HEK293 (cell line): ENCODE results near the gene TTLL11.

Source experiments
- CTCF ChIA-PET: fragments of 350-600 bp; formaldehyde crosslinking; extraction: SDS; loops from one replicate; lab custom pipeline; 2021; ENCODE audit warnings: antibody characterized with exemption; lab: Yijun Ruan, JAX
- POLR2A ChIA-PET: fragments of 300-600 bp; formaldehyde crosslinking; extraction: SDS; loops from one replicate; lab custom pipeline; 2020; ENCODE audit warnings: antibody characterized with exemption, inconsistent platforms; lab: Yijun Ruan, JAX
- H3K27ac ChIP-seq: fragments of 200-500 bp; sonication (Bioruptor generic); 2 replicates; pipeline ENCODE4 v1.5.1; 2014; ENCODE audit warnings: low read depth, low read length, control low read depth, inconsistent platforms; ENCODE audit errors: extremely low read depth
- H3K36me3 ChIP-seq, 2 experiments: fragments of 200-500 bp in 1 of 2; sonication (Bioruptor generic) in 1 of 2; 1 replicate in 1 of 2; 2 replicates in 1 of 2; pipeline ENCODE4 v1.5.1; 2014 to 2017; ENCODE audit warnings: inconsistent platforms in 2 of 2, low read length in 2 of 2; ENCODE audit not compliant: control insufficient read depth in 2 of 2, insufficient read depth in 1 of 2
- H3K4me1 ChIP-seq: fragments of 200-500 bp; sonication (Bioruptor generic); 2 replicates; pipeline ENCODE4 v1.5.1; 2014; ENCODE audit warnings: mild to moderate bottlenecking, low read length, inconsistent platforms; ENCODE audit not compliant: control insufficient read depth, insufficient read depth
- H3K4me3 ChIP-seq: 2 replicates; pipeline ENCODE4 v1.5.1; 2011; ENCODE audit warnings: low read depth, mild to moderate bottlenecking, control low read depth, low read length, moderate library complexity
- H3K9me3 ChIP-seq: fragments of 200-500 bp; sonication (Bioruptor generic); 2 replicates; pipeline ENCODE4 v1.5.1; 2014; ENCODE audit warnings: low read depth, low read length, inconsistent platforms; ENCODE audit not compliant: control insufficient read depth, insufficient read depth
- GLIS2 ChIP-seq: fragments of 450-650 bp; formaldehyde crosslinking; IDR thresholded peaks from 2 replicates; pipeline ENCODE4 v1.5.1; 2016; ENCODE audit warnings: missing biosample characterization, missing genetic modification characterization
- OSR2 ChIP-seq: fragments of 450-650 bp; formaldehyde crosslinking; IDR thresholded peaks from 2 replicates; pipeline ENCODE4 v1.5.1; 2016; ENCODE audit warnings: missing biosample characterization, missing genetic modification characterization
- TRIM28 ChIP-seq: IDR thresholded peaks from 2 replicates; pipeline ENCODE4 v1.6.1; 2011; ENCODE audit warnings: low read length, control low read depth, borderline replicate concordance
- WT1 ChIP-seq: fragments of 450-650 bp; formaldehyde crosslinking; IDR thresholded peaks from 2 replicates; pipeline ENCODE4 v1.5.1; 2016; ENCODE audit warnings: missing biosample characterization, missing genetic modification characterization
- ZBTB48 ChIP-seq: fragments of 450-650 bp; formaldehyde crosslinking; IDR thresholded peaks from 2 replicates; pipeline ENCODE4 v1.5.1; 2016; ENCODE audit warnings: missing biosample characterization, missing genetic modification characterization
- ZFP37 ChIP-seq: fragments of 450-650 bp; formaldehyde crosslinking; IDR thresholded peaks from 2 replicates; pipeline ENCODE4 v1.5.1; 2016; ENCODE audit warnings: missing biosample characterization, missing genetic modification characterization
- ZNF157 ChIP-seq: fragments of 450-650 bp; formaldehyde crosslinking; IDR thresholded peaks from 2 replicates; pipeline ENCODE4 v1.5.1; 2016; ENCODE audit warnings: missing biosample characterization, missing genetic modification characterization
- ZNF174 ChIP-seq: fragments of 450-650 bp; formaldehyde crosslinking; IDR thresholded peaks from 2 replicates; pipeline ENCODE4 v1.5.0; 2017; ENCODE audit warnings: missing biosample characterization, mild to moderate bottlenecking, missing genetic modification characterization
- ZNF324 ChIP-seq: fragments of 450-650 bp; formaldehyde crosslinking; IDR thresholded peaks from 2 replicates; pipeline ENCODE4 v1.5.1; 2016; ENCODE audit warnings: missing biosample characterization, missing genetic modification characterization
- ZNF48 ChIP-seq: fragments of 450-650 bp; formaldehyde crosslinking; IDR thresholded peaks from 2 replicates; pipeline ENCODE4 v1.5.1; 2016; ENCODE audit warnings: missing biosample characterization, missing genetic modification characterization
- ZNF624 ChIP-seq: fragments of 450-650 bp; formaldehyde crosslinking; IDR thresholded peaks from 2 replicates; pipeline ENCODE4 v1.5.1; 2017; ENCODE audit warnings: missing biosample characterization, missing genetic modification characterization
- ZNF677 ChIP-seq: fragments of 450-650 bp; IDR thresholded peaks from 2 replicates; pipeline ENCODE4 v1.5.0; 2018; ENCODE audit warnings: missing biosample characterization, mild to moderate bottlenecking, missing genetic modification characterization, moderate library complexity
- ZNF701 ChIP-seq: fragments of 450-650 bp; formaldehyde crosslinking; IDR thresholded peaks from 2 replicates; pipeline ENCODE4 v1.5.1; 2016; ENCODE audit warnings: missing biosample characterization, missing genetic modification characterization
- ZNF777 ChIP-seq: fragments of 450-650 bp; formaldehyde crosslinking; IDR thresholded peaks from 2 replicates; pipeline ENCODE4 v1.5.1; 2017; ENCODE audit warnings: missing biosample characterization, missing genetic modification characterization, borderline replicate concordance
- TF ChIP-seq, protein P1 (sequence below): fragments of 450-650 bp; formaldehyde crosslinking; IDR thresholded peaks from 2 replicates; pipeline ENCODE4 v1.5.1; 2017; ENCODE audit warnings: missing biosample characterization, missing genetic modification characterization
- TF ChIP-seq, protein P2 (sequence below): fragments of 450-650 bp; formaldehyde crosslinking; conservative IDR thresholded peaks from 2 replicates; pipeline ENCODE4 v1.5.1; 2016; ENCODE audit warnings: low read depth, missing biosample characterization, missing genetic modification characterization
- TF ChIP-seq, protein P3 (sequence below): fragments of 450-650 bp; formaldehyde crosslinking; IDR thresholded peaks from 2 replicates; pipeline ENCODE4 v1.5.1; 2016; ENCODE audit warnings: missing biosample characterization, missing genetic modification characterization
- TF ChIP-seq, protein P4 (sequence below): fragments of 450-650 bp; formaldehyde crosslinking; IDR thresholded peaks from 2 replicates; pipeline ENCODE4 v1.5.1; 2017; ENCODE audit warnings: missing biosample characterization, missing genetic modification characterization
- TF ChIP-seq, protein P5 (sequence below): fragments of 450-650 bp; formaldehyde crosslinking; IDR thresholded peaks from 2 replicates; pipeline ENCODE4 v1.5.1; 2016; ENCODE audit warnings: missing biosample characterization, missing genetic modification characterization

The TTLL11 gene

DNA sequence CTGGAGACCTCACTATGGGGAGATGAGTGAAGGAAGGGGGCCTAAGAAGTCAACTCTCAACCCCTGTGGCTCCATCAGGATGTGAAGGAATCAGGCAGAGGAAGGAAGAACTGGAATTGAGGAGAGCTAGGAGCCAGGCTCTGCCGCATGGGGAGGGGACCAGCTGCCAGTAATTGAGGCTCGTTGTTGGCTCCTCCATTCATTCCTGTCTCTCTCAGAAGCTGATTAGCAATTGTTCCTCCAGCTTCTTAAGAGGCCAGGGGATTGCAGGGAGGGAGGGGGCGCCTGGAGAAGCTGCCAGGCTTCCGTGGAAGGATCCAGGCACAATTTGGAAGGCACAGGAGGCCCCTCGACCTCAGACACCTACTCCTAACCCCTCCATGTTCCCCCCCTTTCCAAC lies 20.5 kb upstream of the TTLL11 start:
- no peak overlapping the region for H3K4me3 ChIP-seq
- ChIA-PET CTCF (interaction anchor here (0.9 to 6.5 kb wide), 3 partner anchors 9 to 236 kb away, joined by 3 to 59 read pairs (median 8); no protein-coding TSS in a partner anchor), POLR2A (no interaction called here)
- no peaks in the 10 kb centered on the region for H3K36me3 ChIP-seq
- no peak overlapping the region for H3K27ac ChIP-seq
- H3K9me3 ChIP-seq, result no peaks in the 10 kb centered on the region
- H3K4me1 ChIP-seq, result no peaks in the 10 kb centered on the region
- TF ChIP-seq GLIS2 (tag by site-specific recombination) (no peak), ZBTB48 (tag by site-specific recombination) (no peak)

DNA sequence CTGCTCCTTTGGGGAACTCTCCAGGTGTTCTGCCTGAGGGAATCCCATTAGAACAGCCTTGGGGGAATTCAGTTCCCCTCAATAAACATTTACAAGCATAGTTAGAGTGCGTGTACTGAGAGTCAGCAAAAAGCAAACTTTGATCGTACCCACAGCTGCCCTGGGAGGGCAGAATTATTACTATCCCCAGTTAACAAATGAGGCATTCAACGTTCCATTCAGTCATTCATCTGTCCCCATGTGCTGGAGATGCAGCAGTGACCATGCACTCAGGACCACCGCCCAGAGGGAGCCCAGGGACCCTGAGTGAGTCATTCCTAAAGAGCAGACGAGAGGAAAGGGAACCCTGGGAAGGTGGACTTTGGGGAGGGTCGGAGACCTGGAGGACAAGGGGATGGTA lies 19.1 kb upstream of the TTLL11 start:
- ChIA-PET CTCF (interaction anchor here (0.6 to 6.5 kb wide), 3 partner anchors 11 to 562 kb away, joined by 4 to 59 read pairs (median 4); no protein-coding TSS in a partner anchor), POLR2A (no interaction called here)
- H3K4me1 ChIP-seq, result no peaks in the 10 kb centered on the region
- no peaks in the 10 kb centered on the region for H3K9me3 ChIP-seq
- no peak for TF ChIP-seq ZNF174
- TF ChIP-seq ZNF777 (tag by site-specific recombination), result no peak
- no peak for TF ChIP-seq TRIM28
- no peak for TF ChIP-seq ZFP37 (tag by site-specific recombination)
- TF ChIP-seq, protein P1, sequence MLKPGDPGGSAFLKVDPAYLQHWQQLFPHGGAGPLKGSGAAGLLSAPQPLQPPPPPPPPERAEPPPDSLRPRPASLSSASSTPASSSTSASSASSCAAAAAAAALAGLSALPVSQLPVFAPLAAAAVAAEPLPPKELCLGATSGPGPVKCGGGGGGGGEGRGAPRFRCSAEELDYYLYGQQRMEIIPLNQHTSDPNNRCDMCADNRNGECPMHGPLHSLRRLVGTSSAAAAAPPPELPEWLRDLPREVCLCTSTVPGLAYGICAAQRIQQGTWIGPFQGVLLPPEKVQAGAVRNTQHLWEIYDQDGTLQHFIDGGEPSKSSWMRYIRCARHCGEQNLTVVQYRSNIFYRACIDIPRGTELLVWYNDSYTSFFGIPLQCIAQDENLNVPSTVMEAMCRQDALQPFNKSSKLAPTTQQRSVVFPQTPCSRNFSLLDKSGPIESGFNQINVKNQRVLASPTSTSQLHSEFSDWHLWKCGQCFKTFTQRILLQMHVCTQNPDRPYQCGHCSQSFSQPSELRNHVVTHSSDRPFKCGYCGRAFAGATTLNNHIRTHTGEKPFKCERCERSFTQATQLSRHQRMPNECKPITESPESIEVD (tag by site-specific recombination), result no peak
- TF ChIP-seq, protein P2, sequence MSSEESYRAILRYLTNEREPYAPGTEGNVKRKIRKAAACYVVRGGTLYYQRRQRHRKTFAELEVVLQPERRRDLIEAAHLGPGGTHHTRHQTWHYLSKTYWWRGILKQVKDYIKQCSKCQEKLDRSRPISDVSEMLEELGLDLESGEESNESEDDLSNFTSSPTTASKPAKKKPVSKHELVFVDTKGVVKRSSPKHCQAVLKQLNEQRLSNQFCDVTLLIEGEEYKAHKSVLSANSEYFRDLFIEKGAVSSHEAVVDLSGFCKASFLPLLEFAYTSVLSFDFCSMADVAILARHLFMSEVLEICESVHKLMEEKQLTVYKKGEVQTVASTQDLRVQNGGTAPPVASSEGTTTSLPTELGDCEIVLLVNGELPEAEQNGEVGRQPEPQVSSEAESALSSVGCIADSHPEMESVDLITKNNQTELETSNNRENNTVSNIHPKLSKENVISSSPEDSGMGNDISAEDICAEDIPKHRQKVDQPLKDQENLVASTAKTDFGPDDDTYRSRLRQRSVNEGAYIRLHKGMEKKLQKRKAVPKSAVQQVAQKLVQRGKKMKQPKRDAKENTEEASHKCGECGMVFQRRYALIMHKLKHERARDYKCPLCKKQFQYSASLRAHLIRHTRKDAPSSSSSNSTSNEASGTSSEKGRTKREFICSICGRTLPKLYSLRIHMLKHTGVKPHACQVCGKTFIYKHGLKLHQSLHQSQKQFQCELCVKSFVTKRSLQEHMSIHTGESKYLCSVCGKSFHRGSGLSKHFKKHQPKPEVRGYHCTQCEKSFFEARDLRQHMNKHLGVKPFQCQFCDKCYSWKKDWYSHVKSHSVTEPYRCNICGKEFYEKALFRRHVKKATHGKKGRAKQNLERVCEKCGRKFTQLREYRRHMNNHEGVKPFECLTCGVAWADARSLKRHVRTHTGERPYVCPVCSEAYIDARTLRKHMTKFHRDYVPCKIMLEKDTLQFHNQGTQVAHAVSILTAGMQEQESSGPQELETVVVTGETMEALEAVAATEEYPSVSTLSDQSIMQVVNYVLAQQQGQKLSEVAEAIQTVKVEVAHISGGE (tag by site-specific recombination), result no peak
- TF ChIP-seq ZNF701 (tag by site-specific recombination), result no peak
- no peak for TF ChIP-seq ZNF48 (tag by site-specific recombination)
- TF ChIP-seq ZNF677 (tag by site-specific recombination), result no peak
- no peak for TF ChIP-seq ZNF624 (tag by site-specific recombination)
- TF ChIP-seq, protein P3, sequence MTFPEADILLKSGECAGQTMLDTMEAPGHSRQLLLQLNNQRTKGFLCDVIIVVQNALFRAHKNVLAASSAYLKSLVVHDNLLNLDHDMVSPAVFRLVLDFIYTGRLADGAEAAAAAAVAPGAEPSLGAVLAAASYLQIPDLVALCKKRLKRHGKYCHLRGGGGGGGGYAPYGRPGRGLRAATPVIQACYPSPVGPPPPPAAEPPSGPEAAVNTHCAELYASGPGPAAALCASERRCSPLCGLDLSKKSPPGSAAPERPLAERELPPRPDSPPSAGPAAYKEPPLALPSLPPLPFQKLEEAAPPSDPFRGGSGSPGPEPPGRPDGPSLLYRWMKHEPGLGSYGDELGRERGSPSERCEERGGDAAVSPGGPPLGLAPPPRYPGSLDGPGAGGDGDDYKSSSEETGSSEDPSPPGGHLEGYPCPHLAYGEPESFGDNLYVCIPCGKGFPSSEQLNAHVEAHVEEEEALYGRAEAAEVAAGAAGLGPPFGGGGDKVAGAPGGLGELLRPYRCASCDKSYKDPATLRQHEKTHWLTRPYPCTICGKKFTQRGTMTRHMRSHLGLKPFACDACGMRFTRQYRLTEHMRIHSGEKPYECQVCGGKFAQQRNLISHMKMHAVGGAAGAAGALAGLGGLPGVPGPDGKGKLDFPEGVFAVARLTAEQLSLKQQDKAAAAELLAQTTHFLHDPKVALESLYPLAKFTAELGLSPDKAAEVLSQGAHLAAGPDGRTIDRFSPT (tag by site-specific recombination), result no peak
- no peak for TF ChIP-seq OSR2
- TF ChIP-seq, protein P4, sequence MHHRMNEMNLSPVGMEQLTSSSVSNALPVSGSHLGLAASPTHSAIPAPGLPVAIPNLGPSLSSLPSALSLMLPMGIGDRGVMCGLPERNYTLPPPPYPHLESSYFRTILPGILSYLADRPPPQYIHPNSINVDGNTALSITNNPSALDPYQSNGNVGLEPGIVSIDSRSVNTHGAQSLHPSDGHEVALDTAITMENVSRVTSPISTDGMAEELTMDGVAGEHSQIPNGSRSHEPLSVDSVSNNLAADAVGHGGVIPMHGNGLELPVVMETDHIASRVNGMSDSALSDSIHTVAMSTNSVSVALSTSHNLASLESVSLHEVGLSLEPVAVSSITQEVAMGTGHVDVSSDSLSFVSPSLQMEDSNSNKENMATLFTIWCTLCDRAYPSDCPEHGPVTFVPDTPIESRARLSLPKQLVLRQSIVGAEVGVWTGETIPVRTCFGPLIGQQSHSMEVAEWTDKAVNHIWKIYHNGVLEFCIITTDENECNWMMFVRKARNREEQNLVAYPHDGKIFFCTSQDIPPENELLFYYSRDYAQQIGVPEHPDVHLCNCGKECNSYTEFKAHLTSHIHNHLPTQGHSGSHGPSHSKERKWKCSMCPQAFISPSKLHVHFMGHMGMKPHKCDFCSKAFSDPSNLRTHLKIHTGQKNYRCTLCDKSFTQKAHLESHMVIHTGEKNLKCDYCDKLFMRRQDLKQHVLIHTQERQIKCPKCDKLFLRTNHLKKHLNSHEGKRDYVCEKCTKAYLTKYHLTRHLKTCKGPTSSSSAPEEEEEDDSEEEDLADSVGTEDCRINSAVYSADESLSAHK (tag by site-specific recombination), result no peak
- TF ChIP-seq, protein P5, sequence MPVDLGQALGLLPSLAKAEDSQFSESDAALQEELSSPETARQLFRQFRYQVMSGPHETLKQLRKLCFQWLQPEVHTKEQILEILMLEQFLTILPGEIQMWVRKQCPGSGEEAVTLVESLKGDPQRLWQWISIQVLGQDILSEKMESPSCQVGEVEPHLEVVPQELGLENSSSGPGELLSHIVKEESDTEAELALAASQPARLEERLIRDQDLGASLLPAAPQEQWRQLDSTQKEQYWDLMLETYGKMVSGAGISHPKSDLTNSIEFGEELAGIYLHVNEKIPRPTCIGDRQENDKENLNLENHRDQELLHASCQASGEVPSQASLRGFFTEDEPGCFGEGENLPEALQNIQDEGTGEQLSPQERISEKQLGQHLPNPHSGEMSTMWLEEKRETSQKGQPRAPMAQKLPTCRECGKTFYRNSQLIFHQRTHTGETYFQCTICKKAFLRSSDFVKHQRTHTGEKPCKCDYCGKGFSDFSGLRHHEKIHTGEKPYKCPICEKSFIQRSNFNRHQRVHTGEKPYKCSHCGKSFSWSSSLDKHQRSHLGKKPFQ, result no peak
- TF ChIP-seq ZNF157 (tag by site-specific recombination), result no peak
- no peak for TF ChIP-seq ZNF324
- TF ChIP-seq WT1 (tag by site-specific recombination), result no peak
- H3K27ac ChIP-seq, result no peak overlapping the region
- no peak overlapping the region for H3K4me3 ChIP-seq
- H3K36me3 ChIP-seq, result no peaks in the 10 kb centered on the region
